K562 (cell line): Measurements from ENCODE around the gene THUMPD1. TPM values are rescaled to one million over a fixed set of nuclear protein-coding genes. Genes with fewer than 3 reads are reported as not detected.

Experiments
- ILF3 ChIP-seq: fragments of 450-650 bp; IDR thresholded peaks from 2 replicates; pipeline ENCODE4 v1.6.1; 2018; ENCODE audit warnings: antibody characterized with exemption, mild to moderate bottlenecking, moderate library complexity, borderline replicate concordance
- MYC ChIP-seq, 2 experiments: fragments of 250-450 bp in 1 of 2; sonication (Bioruptor Pico) in 1 of 2; IDR thresholded peaks; 2 replicates each; pipeline versions ENCODE4 v1.5.1 to v1.6.1; 2012 to 2021; ENCODE audit warnings: low read depth in 2 of 2, borderline replicate concordance in 1 of 2, improper control_type of control experiment in 1 of 2, low read length in 1 of 2, mild to moderate bottlenecking in 1 of 2, moderate library complexity in 1 of 2
- SMC3 ChIP-seq: conservative IDR thresholded peaks from 2 replicates; pipeline ENCODE4 v1.6.1; 2011; ENCODE audit warnings: low read depth, low read length, improper control_type of control experiment; ENCODE audit not compliant: insufficient read depth
- TBL1XR1 ChIP-seq, 2 experiments: IDR thresholded peaks; 2 replicates each; pipeline ENCODE4 v1.6.1; 2012; ENCODE audit warnings: improper control_type of control experiment in 2 of 2, low read length in 2 of 2, mild to moderate bottlenecking in 1 of 2
- TEAD1 ChIP-seq, 2 experiments: fragments of 450-650 bp in 1 of 2; sonication (generic) in 1 of 2; formaldehyde crosslinking; IDR thresholded peaks; 2 replicates each; pipeline versions ENCODE4 v1.4.0 to v1.8.0; 2020 to 2022; ENCODE audit warnings: mild to moderate bottlenecking in 2 of 2, missing genetic modification reagents in 1 of 2
- TFAM ChIP-seq: fragments of 250-450 bp; sonication (Bioruptor Pico); conservative IDR thresholded peaks from 2 replicates; pipeline ENCODE4 v1.5.0; 2021; ENCODE audit warnings: mild to moderate bottlenecking, moderate library complexity
- TRIM28 ChIP-seq: fragments of 450-650 bp; IDR thresholded peaks from 2 replicates; pipeline ENCODE4 v1.6.1; 2017
- ZKSCAN3 ChIP-seq: fragments of 250-450 bp; sonication (Bioruptor Pico); IDR thresholded peaks from 2 replicates; pipeline ENCODE4 v1.4.0; 2020
- ZNF644 ChIP-seq: fragments of 200-800 bp; sonication (Bioruptor generic); IDR thresholded peaks from 2 replicates; pipeline ENCODE4 v1.6.1; 2016; ENCODE audit warnings: low read depth, missing genetic modification characterization, missing compliant biosample characterization
- polyA plus RNA-seq, 8 experiments: library from polyadenylated mRNA; depleted of rRNA in 4 of 8; stranded (reverse) in 5 of 8; unstranded in 3 of 8; fragments of >200 nt; fragmentation: Nextera tagmentation in 2 of 8; fragmentation: Illumina TruSeq in 1 of 8; extraction: Ambion mirVana in 2 of 8; extraction: Trizol in 1 of 8; gene quantifications; 2 replicates each; pipeline versions ENCODE4 v1.2.1 to v1.2.3, GENCODE V29; 2011 to 2014; ENCODE audit warnings: inconsistent platforms in 1 of 8, missing spikeins in 1 of 8
- total RNA-seq, 7 experiments: library from RNA; depleted of rRNA in 6 of 7; stranded (reverse); fragments of >200 nt in 6 of 7; fragmentation: Illumina TruSeq in 2 of 7; extraction: Trizol in 2 of 7; gene quantifications; 2 replicates each; pipeline versions ENCODE4 v1.2.1 to v1.2.3, GENCODE V29; 2011 to 2021; ENCODE audit warnings: low replicate concordance in 1 of 7
- TF ChIP-seq, protein P1 (sequence below), 2 experiments: fragments of 450-650 bp in 1 of 2; IDR thresholded peaks; 2 replicates each; pipeline ENCODE4 v1.6.1; 2011 to 2017; ENCODE audit warnings: low read depth in 2 of 2, antibody characterized with exemption in 1 of 2, borderline replicate concordance in 1 of 2, low read length in 1 of 2, mild to moderate bottlenecking in 1 of 2, mixed read lengths in 1 of 2; ENCODE audit not compliant: control insufficient read depth in 1 of 2
- TF ChIP-seq, protein P2 (sequence below): fragments of 150-350 bp; conservative IDR thresholded peaks from 2 replicates; pipeline ENCODE4 v1.6.1; 2014; ENCODE audit warnings: low read length
- TF ChIP-seq, protein P3 (sequence below): fragments of 450-650 bp; conservative IDR thresholded peaks from 2 replicates; pipeline ENCODE4 v1.6.1; 2016; ENCODE audit warnings: missing genetic modification characterization, low read depth, mild to moderate bottlenecking, control low read depth, missing compliant biosample characterization
- TF ChIP-seq, protein P4 (sequence below): fragments of 450-650 bp; formaldehyde crosslinking; IDR thresholded peaks from 2 replicates; pipeline ENCODE4 v1.4.0; 2020; ENCODE audit warnings: mild to moderate bottlenecking, moderate library complexity
- TF ChIP-seq, protein P5 (sequence below): fragments of 450-650 bp; formaldehyde crosslinking; conservative IDR thresholded peaks from 2 replicates; pipeline ENCODE4 v1.4.0; 2022; ENCODE audit warnings: mild to moderate bottlenecking, missing genetic modification characterization

THUMPD1 gene
- total and polyA plus RNA-seq, 9 of the 15 experiments (the other 6 are each of a cell fraction or from before 2014, with no cell fraction given): 37.8 to 101 (median 56.8) TPM

DNA sequence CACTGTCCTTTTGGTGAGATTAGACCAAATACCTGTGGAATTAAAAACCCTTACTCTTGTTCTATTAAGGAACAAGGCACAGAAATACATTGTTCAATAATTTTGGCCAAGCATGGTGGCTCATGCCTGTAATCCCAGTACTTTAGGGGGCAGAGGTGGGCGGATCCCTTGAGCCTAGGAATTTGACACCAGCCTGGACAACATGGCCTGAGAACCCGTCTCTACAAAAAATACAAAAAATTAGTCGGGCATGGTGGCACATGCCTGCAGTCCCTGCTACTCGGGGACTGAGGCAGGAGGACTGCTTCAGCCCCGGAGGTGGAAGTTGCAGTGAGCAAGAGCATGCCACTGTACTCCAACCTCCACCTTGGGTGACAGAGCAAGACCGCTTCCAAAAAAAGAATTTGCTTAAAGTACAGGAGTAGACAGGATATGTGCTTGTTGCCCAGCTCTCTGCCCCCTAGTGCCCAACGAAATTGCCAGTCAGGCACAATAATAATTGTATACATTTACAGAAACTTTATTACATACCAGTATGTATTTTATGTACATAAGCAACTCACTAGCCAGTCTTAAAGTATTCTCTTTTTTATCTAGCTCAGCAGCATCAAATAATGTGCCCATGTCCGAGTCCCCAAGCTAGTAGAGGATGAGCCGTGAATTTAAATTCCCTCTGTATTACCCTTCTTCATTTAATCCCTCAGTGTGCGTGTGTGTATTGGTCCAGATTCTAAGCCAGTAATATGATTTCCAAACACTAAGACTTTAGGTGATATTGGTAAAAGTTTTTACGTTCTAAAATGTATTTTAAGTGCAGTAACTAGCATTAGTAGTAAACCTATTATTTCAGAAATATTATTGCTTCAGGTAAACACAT lies 1.4 kb downstream of the THUMPD1 start (continued):
- TF ChIP-seq TEAD1 (CRISPR knock-in tag; IDR thresholded peaks at IDR 0.05) (0 out of 4 replicates have a peak, but pooled peaks of 1 of the 2 experiments have one; percentile 8), TRIM28 (no peak), TBL1XR1 (IDR thresholded peaks at IDR 0.05; ENCODE audit: low read length in 2 of 2) (no peak), SMC3 (no peak), MYC (IDR thresholded peaks at IDR 0.05; ENCODE audit: low read depth, low read length) (0 out of 2 replicates have a peak, but pooled peaks have one; percentile 34), MYC (CRISPR knock-in tag; IDR thresholded peaks at IDR 0.05; ENCODE audit: borderline replicate concordance, low read depth) (0 out of 2 replicates have a peak, but pooled peaks have one; percentile 33), ZKSCAN3 (no peak), ILF3 (0 out of 2 replicates have a peak, but pooled peaks have one; percentile 64), TFAM (CRISPR knock-in tag) (no peak), ZNF644 (tag) (no peak)
- TF ChIP-seq, protein P1, sequence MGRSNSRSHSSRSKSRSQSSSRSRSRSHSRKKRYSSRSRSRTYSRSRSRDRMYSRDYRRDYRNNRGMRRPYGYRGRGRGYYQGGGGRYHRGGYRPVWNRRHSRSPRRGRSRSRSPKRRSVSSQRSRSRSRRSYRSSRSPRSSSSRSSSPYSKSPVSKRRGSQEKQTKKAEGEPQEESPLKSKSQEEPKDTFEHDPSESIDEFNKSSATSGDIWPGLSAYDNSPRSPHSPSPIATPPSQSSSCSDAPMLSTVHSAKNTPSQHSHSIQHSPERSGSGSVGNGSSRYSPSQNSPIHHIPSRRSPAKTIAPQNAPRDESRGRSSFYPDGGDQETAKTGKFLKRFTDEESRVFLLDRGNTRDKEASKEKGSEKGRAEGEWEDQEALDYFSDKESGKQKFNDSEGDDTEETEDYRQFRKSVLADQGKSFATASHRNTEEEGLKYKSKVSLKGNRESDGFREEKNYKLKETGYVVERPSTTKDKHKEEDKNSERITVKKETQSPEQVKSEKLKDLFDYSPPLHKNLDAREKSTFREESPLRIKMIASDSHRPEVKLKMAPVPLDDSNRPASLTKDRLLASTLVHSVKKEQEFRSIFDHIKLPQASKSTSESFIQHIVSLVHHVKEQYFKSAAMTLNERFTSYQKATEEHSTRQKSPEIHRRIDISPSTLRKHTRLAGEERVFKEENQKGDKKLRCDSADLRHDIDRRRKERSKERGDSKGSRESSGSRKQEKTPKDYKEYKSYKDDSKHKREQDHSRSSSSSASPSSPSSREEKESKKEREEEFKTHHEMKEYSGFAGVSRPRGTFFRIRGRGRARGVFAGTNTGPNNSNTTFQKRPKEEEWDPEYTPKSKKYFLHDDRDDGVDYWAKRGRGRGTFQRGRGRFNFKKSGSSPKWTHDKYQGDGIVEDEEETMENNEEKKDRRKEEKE (IDR thresholded peaks at IDR 0.05; ENCODE audit: borderline replicate concordance in 1 of 2, control insufficient read depth in 1 of 2, low read depth in 2 of 2, low read length in 1 of 2): no peak
- TF ChIP-seq, protein P2, sequence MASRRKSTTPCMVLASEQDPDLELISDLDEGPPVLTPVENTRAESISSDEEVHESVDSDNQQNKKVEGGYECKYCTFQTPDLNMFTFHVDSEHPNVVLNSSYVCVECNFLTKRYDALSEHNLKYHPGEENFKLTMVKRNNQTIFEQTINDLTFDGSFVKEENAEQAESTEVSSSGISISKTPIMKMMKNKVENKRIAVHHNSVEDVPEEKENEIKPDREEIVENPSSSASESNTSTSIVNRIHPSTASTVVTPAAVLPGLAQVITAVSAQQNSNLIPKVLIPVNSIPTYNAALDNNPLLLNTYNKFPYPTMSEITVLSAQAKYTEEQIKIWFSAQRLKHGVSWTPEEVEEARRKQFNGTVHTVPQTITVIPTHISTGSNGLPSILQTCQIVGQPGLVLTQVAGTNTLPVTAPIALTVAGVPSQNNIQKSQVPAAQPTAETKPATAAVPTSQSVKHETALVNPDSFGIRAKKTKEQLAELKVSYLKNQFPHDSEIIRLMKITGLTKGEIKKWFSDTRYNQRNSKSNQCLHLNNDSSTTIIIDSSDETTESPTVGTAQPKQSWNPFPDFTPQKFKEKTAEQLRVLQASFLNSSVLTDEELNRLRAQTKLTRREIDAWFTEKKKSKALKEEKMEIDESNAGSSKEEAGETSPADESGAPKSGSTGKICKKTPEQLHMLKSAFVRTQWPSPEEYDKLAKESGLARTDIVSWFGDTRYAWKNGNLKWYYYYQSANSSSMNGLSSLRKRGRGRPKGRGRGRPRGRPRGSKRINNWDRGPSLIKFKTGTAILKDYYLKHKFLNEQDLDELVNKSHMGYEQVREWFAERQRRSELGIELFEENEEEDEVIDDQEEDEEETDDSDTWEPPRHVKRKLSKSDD: no peak
- TF ChIP-seq, protein P3, sequence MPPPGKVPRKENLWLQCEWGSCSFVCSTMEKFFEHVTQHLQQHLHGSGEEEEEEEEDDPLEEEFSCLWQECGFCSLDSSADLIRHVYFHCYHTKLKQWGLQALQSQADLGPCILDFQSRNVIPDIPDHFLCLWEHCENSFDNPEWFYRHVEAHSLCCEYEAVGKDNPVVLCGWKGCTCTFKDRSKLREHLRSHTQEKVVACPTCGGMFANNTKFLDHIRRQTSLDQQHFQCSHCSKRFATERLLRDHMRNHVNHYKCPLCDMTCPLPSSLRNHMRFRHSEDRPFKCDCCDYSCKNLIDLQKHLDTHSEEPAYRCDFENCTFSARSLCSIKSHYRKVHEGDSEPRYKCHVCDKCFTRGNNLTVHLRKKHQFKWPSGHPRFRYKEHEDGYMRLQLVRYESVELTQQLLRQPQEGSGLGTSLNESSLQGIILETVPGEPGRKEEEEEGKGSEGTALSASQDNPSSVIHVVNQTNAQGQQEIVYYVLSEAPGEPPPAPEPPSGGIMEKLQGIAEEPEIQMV (tag): no peak
- TF ChIP-seq, protein P4, sequence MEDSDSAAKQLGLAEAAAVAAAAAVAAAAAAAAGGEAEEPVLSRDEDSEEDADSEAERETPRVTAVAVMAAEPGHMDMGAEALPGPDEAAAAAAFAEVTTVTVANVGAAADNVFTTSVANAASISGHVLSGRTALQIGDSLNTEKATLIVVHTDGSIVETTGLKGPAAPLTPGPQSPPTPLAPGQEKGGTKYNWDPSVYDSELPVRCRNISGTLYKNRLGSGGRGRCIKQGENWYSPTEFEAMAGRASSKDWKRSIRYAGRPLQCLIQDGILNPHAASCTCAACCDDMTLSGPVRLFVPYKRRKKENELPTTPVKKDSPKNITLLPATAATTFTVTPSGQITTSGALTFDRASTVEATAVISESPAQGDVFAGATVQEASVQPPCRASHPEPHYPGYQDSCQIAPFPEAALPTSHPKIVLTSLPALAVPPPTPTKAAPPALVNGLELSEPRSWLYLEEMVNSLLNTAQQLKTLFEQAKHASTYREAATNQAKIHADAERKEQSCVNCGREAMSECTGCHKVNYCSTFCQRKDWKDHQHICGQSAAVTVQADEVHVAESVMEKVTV: 0 out of 2 replicates have a peak, but pooled peaks have one; percentile 26
- TF ChIP-seq, protein P5, sequence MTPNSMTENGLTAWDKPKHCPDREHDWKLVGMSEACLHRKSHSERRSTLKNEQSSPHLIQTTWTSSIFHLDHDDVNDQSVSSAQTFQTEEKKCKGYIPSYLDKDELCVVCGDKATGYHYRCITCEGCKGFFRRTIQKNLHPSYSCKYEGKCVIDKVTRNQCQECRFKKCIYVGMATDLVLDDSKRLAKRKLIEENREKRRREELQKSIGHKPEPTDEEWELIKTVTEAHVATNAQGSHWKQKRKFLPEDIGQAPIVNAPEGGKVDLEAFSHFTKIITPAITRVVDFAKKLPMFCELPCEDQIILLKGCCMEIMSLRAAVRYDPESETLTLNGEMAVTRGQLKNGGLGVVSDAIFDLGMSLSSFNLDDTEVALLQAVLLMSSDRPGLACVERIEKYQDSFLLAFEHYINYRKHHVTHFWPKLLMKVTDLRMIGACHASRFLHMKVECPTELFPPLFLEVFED (CRISPR knock-in tag): 0 out of 2 replicates have a peak, but pooled peaks have one; percentile 35
